Smooth muscle cell of trachea (primary cell): ENCODE data around the gene LRRC7. TPM values are rescaled to one million over a fixed set of nuclear protein-coding genes. Genes with fewer than 3 reads are reported as not detected.

Experiments used
- total RNA-seq: library from RNA; depleted of rRNA; stranded (reverse); fragments of >200 nt; gene quantifications from 2 replicates; pipeline ENCODE4 v1.2.1, GENCODE V29; 2014

The LRRC7 gene
- total RNA-seq, result under 0.01 TPM in 1 of 2 replicates, not detected in the other

GRCh38 chr1:69567652-69568420 lies at the start of gene LRRC7:
Gene LRRC7, plus strand, starts transcription at chr1:69567922. Its CDS starts 718 bp downstream, at chr1:69568640.

